ENCODE data around the gene GAS5. TPM values are rescaled to one million over a fixed set of nuclear protein-coding genes. Genes with fewer than 3 reads are reported as not detected.
"Not testable (repeated sequence)": the region's sequence is repeated elsewhere in the genome, so short reads cannot be mapped to it uniquely, and the experiment has no call there.

GAS5 gene
- total RNA-seq, 1 donor = 453 TPM

DNA sequence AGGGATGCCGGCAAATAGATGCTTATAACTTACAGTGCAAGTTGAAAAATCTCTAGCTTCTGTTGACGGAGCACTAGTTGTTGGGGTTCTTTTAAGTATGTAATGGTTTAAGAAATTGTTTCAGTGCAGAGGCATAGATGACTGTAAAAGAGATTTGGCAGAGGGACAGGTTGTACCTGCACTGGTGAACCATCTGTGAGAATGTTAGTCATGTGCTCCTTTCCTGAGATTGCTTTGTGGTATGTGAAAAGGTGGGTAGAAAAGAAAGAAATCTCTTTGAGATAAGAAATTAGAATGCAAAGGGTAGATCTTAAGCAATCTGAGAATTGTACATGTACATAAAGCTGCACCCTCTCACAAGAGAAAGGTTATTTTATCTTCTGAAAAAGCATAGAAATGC is 19.8 kb upstream of the GAS5 start:
- TF ChIP-seq, protein P1, sequence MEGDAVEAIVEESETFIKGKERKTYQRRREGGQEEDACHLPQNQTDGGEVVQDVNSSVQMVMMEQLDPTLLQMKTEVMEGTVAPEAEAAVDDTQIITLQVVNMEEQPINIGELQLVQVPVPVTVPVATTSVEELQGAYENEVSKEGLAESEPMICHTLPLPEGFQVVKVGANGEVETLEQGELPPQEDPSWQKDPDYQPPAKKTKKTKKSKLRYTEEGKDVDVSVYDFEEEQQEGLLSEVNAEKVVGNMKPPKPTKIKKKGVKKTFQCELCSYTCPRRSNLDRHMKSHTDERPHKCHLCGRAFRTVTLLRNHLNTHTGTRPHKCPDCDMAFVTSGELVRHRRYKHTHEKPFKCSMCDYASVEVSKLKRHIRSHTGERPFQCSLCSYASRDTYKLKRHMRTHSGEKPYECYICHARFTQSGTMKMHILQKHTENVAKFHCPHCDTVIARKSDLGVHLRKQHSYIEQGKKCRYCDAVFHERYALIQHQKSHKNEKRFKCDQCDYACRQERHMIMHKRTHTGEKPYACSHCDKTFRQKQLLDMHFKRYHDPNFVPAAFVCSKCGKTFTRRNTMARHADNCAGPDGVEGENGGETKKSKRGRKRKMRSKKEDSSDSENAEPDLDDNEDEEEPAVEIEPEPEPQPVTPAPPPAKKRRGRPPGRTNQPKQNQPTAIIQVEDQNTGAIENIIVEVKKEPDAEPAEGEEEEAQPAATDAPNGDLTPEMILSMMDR (IDR thresholded peaks at IDR 0.05; ENCODE audit: insufficient read depth, low read length) = no peak
- DNase-seq (ENCODE audit: low read depth) = no peak
- no peak overlapping the region for H3K4me3 ChIP-seq (ENCODE audit: low read depth, low read length)

DNA sequence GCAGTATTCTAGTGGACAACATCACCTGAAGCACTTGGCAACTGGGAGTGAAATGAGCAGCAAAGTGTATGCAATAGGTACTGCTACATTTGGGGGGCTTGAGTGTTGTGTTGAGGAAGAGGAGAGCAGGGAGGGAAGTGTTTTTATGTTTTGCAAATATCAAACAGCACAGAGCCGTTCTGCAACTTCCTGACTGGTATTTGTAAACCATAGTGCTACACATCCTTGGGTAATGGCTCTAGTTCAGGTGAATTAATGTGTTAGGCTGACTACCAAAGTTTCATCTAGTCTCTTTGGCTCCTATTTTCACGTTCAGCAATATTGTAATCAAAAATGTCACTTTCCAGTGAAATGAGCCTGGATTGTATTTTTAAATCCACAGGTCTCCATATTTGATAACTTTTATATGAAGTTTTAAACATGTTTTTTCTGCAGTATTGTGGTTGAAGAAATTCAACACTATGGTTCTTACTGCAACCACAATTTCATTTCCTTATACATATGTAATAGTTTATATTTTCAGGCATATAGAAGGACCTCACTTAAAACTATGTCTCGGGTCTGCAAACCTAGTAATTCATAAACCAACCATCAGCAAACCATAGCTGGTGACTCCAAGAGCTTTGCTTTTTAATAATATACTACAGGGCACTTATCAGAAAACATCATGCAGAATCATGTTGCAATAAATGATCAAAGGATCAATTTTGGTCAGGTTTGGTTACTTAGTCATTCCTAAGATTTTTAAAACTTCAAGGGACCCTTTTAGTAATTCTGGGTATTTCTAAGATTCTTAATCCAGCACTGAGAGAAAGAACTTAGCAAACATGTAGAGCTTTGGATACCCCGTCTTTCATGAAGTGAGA is 19.2 kb upstream of the GAS5 start:
- H3K4me3 ChIP-seq (ENCODE audit: low read depth, low read length) = no peak overlapping the region
- TF ChIP-seq, protein P1 (IDR thresholded peaks at IDR 0.05; ENCODE audit: insufficient read depth, low read length) = no peak
- DNase-seq (ENCODE audit: low read depth) = no peak

DNA sequence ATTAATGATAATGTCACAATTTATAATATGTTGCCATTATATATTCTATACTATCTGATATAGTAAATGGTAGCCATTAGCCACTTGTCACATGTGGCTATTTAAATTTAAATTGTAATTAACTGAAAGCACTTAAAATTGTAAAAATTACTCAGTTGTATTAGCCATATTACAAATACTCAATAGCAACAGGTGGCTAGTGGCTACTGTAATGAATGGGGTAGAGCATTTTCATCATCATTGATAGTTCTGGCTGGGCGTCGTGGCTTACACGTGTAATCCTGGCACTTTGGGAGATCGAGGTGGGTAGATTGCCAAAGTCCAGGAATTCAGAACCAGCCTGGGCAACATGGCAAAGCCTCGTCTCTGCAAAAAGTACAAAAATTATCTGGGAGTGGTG is 16.9 kb upstream of the GAS5 start:
- H3K4me3 ChIP-seq (ENCODE audit: low read depth, low read length) = no peak overlapping the region
- TF ChIP-seq, protein P1 (IDR thresholded peaks at IDR 0.05; ENCODE audit: insufficient read depth, low read length) = no peak
- no peak for DNase-seq (ENCODE audit: low read depth)

DNA sequence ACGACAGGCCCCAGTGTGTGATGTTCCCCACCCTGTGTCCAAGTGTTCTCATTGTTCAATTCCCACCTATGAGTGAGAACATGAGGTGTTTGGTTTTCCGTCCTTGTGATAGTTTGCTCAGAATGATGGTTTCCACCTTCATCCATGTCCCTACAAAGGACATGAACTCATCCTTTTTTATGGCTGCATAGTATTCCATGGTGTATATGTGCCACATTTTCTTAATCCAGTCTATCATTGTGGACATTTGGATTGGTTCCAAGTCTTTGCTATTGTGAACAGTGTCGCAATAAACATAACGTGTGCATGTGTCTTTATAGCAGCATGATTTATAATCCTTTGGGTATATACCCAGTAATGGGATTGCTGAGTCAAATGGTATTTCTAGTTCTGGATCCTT is 13.3 kb upstream of the GAS5 start:
- DNase-seq (ENCODE audit: low read depth) = not testable (repeated sequence)

DNA sequence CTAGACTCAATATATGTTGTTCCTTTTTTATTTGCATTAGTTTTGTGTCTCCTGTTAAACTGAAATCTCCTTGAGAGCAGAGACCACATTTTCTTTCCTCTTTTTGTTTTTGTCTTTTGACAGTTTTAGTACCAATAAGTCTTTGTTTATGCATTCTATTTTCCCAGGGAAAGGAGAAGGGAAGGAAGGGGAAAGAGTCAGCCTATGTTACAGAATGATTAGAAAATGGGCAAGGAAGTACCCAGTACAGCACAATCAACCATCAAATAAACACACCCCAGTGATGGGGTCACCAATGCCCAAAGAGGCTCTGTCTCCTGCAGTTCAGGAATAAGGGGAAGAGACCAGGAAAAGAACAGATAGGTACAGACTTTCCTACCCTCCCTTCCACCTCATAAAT is 10.5 kb upstream of the GAS5 start:
- TF ChIP-seq, protein P1 (IDR thresholded peaks at IDR 0.05; ENCODE audit: insufficient read depth, low read length) = no peak
- DNase-seq (ENCODE audit: low read depth) = no peak
- H3K4me3 ChIP-seq (ENCODE audit: low read depth, low read length) = no peak overlapping the region

More for the DNA sequence above, 13.3 kb upstream of the GAS5 start:
- H3K4me3 ChIP-seq (ENCODE audit: low read depth, low read length) = not testable (repeated sequence)

DNA sequence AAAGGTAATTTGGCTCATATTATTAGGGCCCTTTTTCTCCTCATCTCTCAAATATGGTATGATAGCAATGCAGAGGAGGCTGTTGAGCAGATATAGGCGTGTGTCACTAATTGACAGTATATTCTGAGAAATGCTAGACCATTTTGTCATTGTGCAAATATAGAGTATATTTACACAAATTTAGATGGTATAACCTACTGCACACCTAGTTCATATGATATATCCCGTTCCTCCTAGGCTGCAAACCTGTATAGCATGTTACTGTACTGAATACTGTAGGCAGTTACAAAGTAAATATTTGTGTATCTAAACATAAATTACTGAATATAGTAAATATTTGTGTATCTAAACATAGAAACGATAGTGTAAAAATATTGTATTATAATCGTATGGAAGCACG is 8.9 kb upstream of the GAS5 start:
- no peak for DNase-seq (ENCODE audit: low read depth)
- TF ChIP-seq, protein P1 (IDR thresholded peaks at IDR 0.05; ENCODE audit: insufficient read depth, low read length) = no peak
- no peak overlapping the region for H3K4me3 ChIP-seq (ENCODE audit: low read depth, low read length)

DNA sequence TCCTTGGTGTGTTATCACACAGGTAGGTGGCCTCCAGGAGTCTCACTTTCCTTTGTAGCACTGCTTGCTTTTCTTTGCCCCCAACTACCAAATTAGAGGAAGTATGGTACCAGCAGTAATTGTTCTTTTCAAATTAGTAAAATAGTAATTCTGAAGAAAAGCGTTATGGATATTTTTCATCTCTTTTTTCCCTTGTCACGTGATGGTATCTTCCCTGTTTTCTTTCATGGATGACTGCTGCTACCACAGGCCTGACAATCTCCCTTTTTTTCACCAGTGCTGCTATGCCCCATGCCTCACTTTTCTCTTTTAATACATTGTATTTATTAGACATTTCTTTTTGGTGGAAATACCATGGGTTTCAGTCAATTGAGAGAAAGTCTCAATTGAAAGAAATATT is 3.7 kb upstream of the GAS5 start:
- H3K4me3 ChIP-seq (ENCODE audit: low read depth, low read length) = no peak overlapping the region
- TF ChIP-seq, protein P1 (IDR thresholded peaks at IDR 0.05; ENCODE audit: insufficient read depth, low read length) = no peak
- DNase-seq (ENCODE audit: low read depth) = no peak
